H1 (cell line): Measurements from ENCODE around the gene EXD3. TPM values are rescaled to one million over a fixed set of nuclear protein-coding genes. Genes with fewer than 3 reads are reported as not detected.

ENCODE experiments used
- CTCF ChIA-PET: fragments of 300-600 bp; sonication (Branson Sonifier 250); formaldehyde crosslinking; loops from one replicate; lab custom pipeline; 2021; ENCODE audit not compliant: partially characterized antibody; lab: Charles Lee
- POLR2A ChIA-PET: fragments of 300-600 bp; sonication (Branson Sonifier 250); formaldehyde crosslinking; loops from one replicate; lab custom pipeline; 2021; ENCODE audit warnings: inconsistent platforms; ENCODE audit not compliant: partially characterized antibody; lab: Charles Lee
- DNase-seq, 2 experiments: peaks; one replicate each; pipeline versions ENCODE4 v3.0.0 to v3.0.0-alpha.2; 2010 to 2022; ENCODE audit warnings: low spot score in 2 of 2, low read depth in 1 of 2, mixed read lengths in 1 of 2
- FAIRE-seq: peaks from 2 replicates; lab custom pipeline; 2011; peaks lifted over from hg19 to GRCh38; lab: Jason Lieb, UNC
- H2AFZ ChIP-seq: 2 replicates; pipeline ENCODE4 v1.8.1; 2012; ENCODE audit warnings: low read length, inconsistent platforms
- H2AK5ac ChIP-seq: 2 replicates; pipeline ENCODE4 v1.6.1; 2013; ENCODE audit warnings: low read depth, low read length
- H2BK120ac ChIP-seq: replicated peaks from 2 replicates; pipeline ENCODE3; 2013; ENCODE audit warnings: low read depth, low read length, inconsistent platforms
- H2BK12ac ChIP-seq: 2 replicates; pipeline ENCODE4 v1.6.1; 2013; ENCODE audit warnings: low read depth, low read length
- H2BK15ac ChIP-seq: 2 replicates; pipeline ENCODE4 v1.6.1; 2013; ENCODE audit warnings: low read length
- H2BK20ac ChIP-seq: 2 replicates; pipeline ENCODE4 v1.6.1; 2013; ENCODE audit warnings: low read length
- H2BK5ac ChIP-seq: 2 replicates; pipeline ENCODE4 v1.6.1; 2013; ENCODE audit warnings: low read depth, low read length
- H3K14ac ChIP-seq: 2 replicates; pipeline ENCODE4 v1.6.1; 2013; ENCODE audit warnings: inconsistent platforms; ENCODE audit not compliant: insufficient read length
- H3K18ac ChIP-seq: 2 replicates; pipeline ENCODE4 v1.6.1; 2013; ENCODE audit warnings: low read length; ENCODE audit errors: extremely low read depth
- H3K23ac ChIP-seq: 2 replicates; pipeline ENCODE4 v1.6.1; 2013; ENCODE audit warnings: inconsistent platforms; ENCODE audit not compliant: insufficient read length
- H3K23me2 ChIP-seq: 2 replicates; pipeline ENCODE4 v1.6.1; 2013; ENCODE audit warnings: low read depth, low read length
- H3K27ac ChIP-seq: 2 replicates; pipeline ENCODE4 v1.6.1; 2011; ENCODE audit warnings: low read depth, low read length, inconsistent platforms
- H3K27me3 ChIP-seq, 4 experiments: replicated peaks in 1 of 4; 1 replicate in 1 of 4; 2 replicates in 3 of 4; pipeline versions ENCODE4 v1.6.1 to v1.8.1; 2011 to 2013; ENCODE audit warnings: low read length in 3 of 4, mild to moderate bottlenecking in 3 of 4, inconsistent platforms in 2 of 4, mixed read lengths in 2 of 4, moderate library complexity in 1 of 4; ENCODE audit not compliant: control insufficient read depth in 3 of 4, insufficient read depth in 3 of 4; ENCODE audit errors: extremely low read depth in 1 of 4
- H3K36me3 ChIP-seq, 4 experiments: 2 replicates each; pipeline versions ENCODE4 v1.6.1 to v1.8.1; 2011 to 2013; ENCODE audit warnings: mild to moderate bottlenecking in 4 of 4, low read length in 3 of 4, moderate library complexity in 2 of 4, control low read depth in 1 of 4, inconsistent platforms in 1 of 4; ENCODE audit not compliant: insufficient read depth in 4 of 4, control insufficient read depth in 2 of 4
- H3K4ac ChIP-seq: replicated peaks from 2 replicates; pipeline ENCODE3; 2013; ENCODE audit warnings: low read length, low read depth, mixed read lengths, inconsistent platforms; ENCODE audit not compliant: insufficient read length
- H3K4me1 ChIP-seq, 4 experiments: replicated peaks in 1 of 4; 1 replicate in 1 of 4; 2 replicates in 3 of 4; pipeline versions ENCODE4 v1.6.1 to v1.8.1; 2011 to 2013; ENCODE audit warnings: low read length in 3 of 4, inconsistent platforms in 2 of 4, mixed read lengths in 1 of 4; ENCODE audit not compliant: insufficient read depth in 4 of 4, control insufficient read depth in 3 of 4
- H3K4me2 ChIP-seq, 2 experiments: 2 replicates each; pipeline versions ENCODE4 v1.6.1 to v1.8.1; 2011 to 2013; ENCODE audit warnings: low read depth in 2 of 2, low read length in 2 of 2, control low read depth in 1 of 2, inconsistent platforms in 1 of 2, mild to moderate bottlenecking in 1 of 2; ENCODE audit not compliant: insufficient read depth in 1 of 2
- H3K4me3 ChIP-seq, 4 experiments: fragments of 200-600, 300-600 bp in 1 of 4; sonication (generic), shearing (Covaris generic), sonication (Bioruptor Twin) in 1 of 4; 2 replicates each; pipeline versions ENCODE4 v1.5.1 to v1.8.1; 2011 to 2016; ENCODE audit warnings: low read length in 4 of 4, low read depth in 3 of 4, control low read depth in 2 of 4, inconsistent platforms in 2 of 4, mild to moderate bottlenecking in 2 of 4, mixed read lengths in 1 of 4, moderate library complexity in 1 of 4; ENCODE audit not compliant: insufficient read depth in 2 of 4; ENCODE audit errors: extremely low read depth in 1 of 4
- H3K56ac ChIP-seq: replicated peaks from 2 replicates; pipeline ENCODE3; 2013; ENCODE audit warnings: low read depth, mild to moderate bottlenecking, mixed read lengths, low read length, inconsistent platforms; ENCODE audit not compliant: insufficient read length
- H3K79me1 ChIP-seq: 2 replicates; pipeline ENCODE4 v1.6.1; 2013; ENCODE audit warnings: low read depth, low read length, control low read depth
- H3K79me2 ChIP-seq, 2 experiments: 2 replicates each; pipeline versions ENCODE4 v1.6.1 to v1.8.1; 2012 to 2013; ENCODE audit warnings: low read length in 2 of 2, mild to moderate bottlenecking in 2 of 2, inconsistent platforms in 1 of 2; ENCODE audit not compliant: insufficient read depth in 2 of 2, control insufficient read depth in 1 of 2
- H3K9ac ChIP-seq, 4 experiments: replicated peaks in 1 of 4; 1 replicate in 1 of 4; 2 replicates in 3 of 4; pipeline versions ENCODE4 v1.6.1 to v1.8.1; 2011 to 2013; ENCODE audit warnings: low read depth in 3 of 4, low read length in 3 of 4, control low read depth in 2 of 4, mild to moderate bottlenecking in 2 of 4, moderate library complexity in 2 of 4, inconsistent platforms in 1 of 4; ENCODE audit errors: extremely low read depth in 1 of 4
- H3K9me3 ChIP-seq, 2 experiments: 2 replicates each; pipeline versions ENCODE4 v1.6.1 to v1.8.1; 2012 to 2013; ENCODE audit warnings: mild to moderate bottlenecking in 2 of 2, moderate library complexity in 2 of 2, control low read depth in 1 of 2, inconsistent platforms in 1 of 2, low read depth in 1 of 2, low read length in 1 of 2, mixed read lengths in 1 of 2; ENCODE audit not compliant: insufficient read depth in 2 of 2
- H4K20me1 ChIP-seq, 2 experiments: replicated peaks in 1 of 2; 2 replicates each; pipeline versions ENCODE3 to v1.8.1; 2011 to 2013; ENCODE audit warnings: inconsistent platforms in 2 of 2, low read length in 2 of 2, mild to moderate bottlenecking in 1 of 2; ENCODE audit not compliant: insufficient read depth in 2 of 2, control insufficient read depth in 1 of 2
- H4K5ac ChIP-seq: 2 replicates; pipeline ENCODE4 v1.6.1; 2013; ENCODE audit warnings: low read length, low read depth, mixed read lengths, inconsistent platforms; ENCODE audit not compliant: insufficient read length
- H4K8ac ChIP-seq: 2 replicates; pipeline ENCODE4 v1.8.0; 2013; ENCODE audit warnings: mild to moderate bottlenecking, moderate library complexity, low read length, inconsistent platforms; ENCODE audit not compliant: insufficient read depth; ENCODE audit errors: extremely low read depth
- H4K91ac ChIP-seq: replicated peaks from 2 replicates; pipeline ENCODE3; 2013; ENCODE audit warnings: low read length, mixed read lengths, inconsistent platforms; ENCODE audit not compliant: insufficient read length
- CHD2 ChIP-seq: IDR thresholded peaks from 2 replicates; pipeline ENCODE4 v1.6.1; 2012; ENCODE audit warnings: low read length, improper control_type of control experiment
- FOSL1 ChIP-seq: IDR thresholded peaks from 2 replicates; pipeline ENCODE4 v1.6.1; 2011; ENCODE audit warnings: mild to moderate bottlenecking, low read depth, low read length, moderate library complexity; ENCODE audit not compliant: insufficient read depth
- GTF2F1 ChIP-seq: IDR thresholded peaks from 2 replicates; pipeline ENCODE4 v1.6.1; 2012; ENCODE audit warnings: low read depth, low read length, improper control_type of control experiment, borderline replicate concordance
- HDAC2 ChIP-seq, 2 experiments: fragments of 300-600 bp in 1 of 2; sonication (generic) in 1 of 2; IDR thresholded peaks; 2 replicates each; pipeline ENCODE4 v1.6.1; 2011 to 2012; ENCODE audit warnings: low read depth in 2 of 2, low read length in 2 of 2, mild to moderate bottlenecking in 2 of 2, moderate library complexity in 2 of 2, borderline replicate concordance in 1 of 2, inconsistent platforms in 1 of 2
- KDM1A ChIP-seq: fragments of 200-600, 300-600 bp; sonication (generic); IDR thresholded peaks from 2 replicates; pipeline ENCODE4 v1.7.1; 2016; ENCODE audit warnings: mild to moderate bottlenecking, low read length, borderline replicate concordance
- NRF1 ChIP-seq: IDR thresholded peaks from 2 replicates; pipeline ENCODE4 v1.6.1; 2011; ENCODE audit warnings: mild to moderate bottlenecking, low read depth, low read length, improper control_type of control experiment
- POU5F1 ChIP-seq: IDR thresholded peaks from 2 replicates; pipeline ENCODE4 v1.6.1; 2011; ENCODE audit warnings: low read depth, mild to moderate bottlenecking, low read length, moderate library complexity
- SIN3A ChIP-seq, 2 experiments: IDR thresholded peaks in 1 of 2; conservative IDR thresholded peaks in 1 of 2; 2 replicates each; pipeline ENCODE4 v1.6.1; 2011 to 2012; ENCODE audit warnings: low read length in 2 of 2, improper control_type of control experiment in 1 of 2, low read depth in 1 of 2, mild to moderate bottlenecking in 1 of 2
- WGBS, 2 experiments: shearing (Covaris generic) in 1 of 2; methylation state at CpG; one replicate each; pipeline versions ENCODE4 v1.1.6 to v1.1.7; 2013 to 2015; ENCODE audit warnings: low lambda C conversion rate in 2 of 2, mixed read lengths in 2 of 2, inconsistent platforms in 1 of 2, low coverage in 1 of 2, missing lambda C conversion rate in 1 of 2; ENCODE audit not compliant: insufficient replicate concordance in 2 of 2, insufficient coverage in 1 of 2, insufficient read length in 1 of 2; ENCODE audit errors: extremely low coverage in 1 of 2, missing lambda C conversion rate in 1 of 2; 5-methylcytosine and 5-hydroxymethylcytosine counted together
- polyA plus RNA-seq, 7 experiments: library from polyadenylated mRNA; depleted of rRNA in 3 of 7; stranded (reverse) in 5 of 7; unstranded in 2 of 7; fragments of >200 nt in 5 of 7; fragments of 200-250 nt in 2 of 7; gene quantifications; 1 replicate in 5 of 7; 2 replicates in 1 of 7; 4 replicates in 1 of 7; pipeline versions ENCODE4 v1.2.1 to v1.2.3, GENCODE V29; 2011 to 2013; ENCODE audit warnings: missing spikeins in 2 of 7, mixed read lengths in 2 of 7
- total RNA-seq: library from RNA; stranded (reverse); fragmentation: NEBNext Ultra II Directional; extraction: Animal tissue kit (Norgen Biotek cat#: 25700); gene quantifications from 2 replicates; pipeline ENCODE4 v1.2.1, GENCODE V29; 2021
- TF ChIP-seq, protein P1 (sequence below): IDR thresholded peaks from 2 replicates; pipeline ENCODE4 v1.6.1; 2012; ENCODE audit warnings: inconsistent platforms

Gene EXD3
- total and polyA plus RNA-seq, 2 of the 8 experiments (the other 6 are each of a cell fraction or from before 2014, with no cell fraction given), result 7.2 to 9.4 TPM

DNA sequence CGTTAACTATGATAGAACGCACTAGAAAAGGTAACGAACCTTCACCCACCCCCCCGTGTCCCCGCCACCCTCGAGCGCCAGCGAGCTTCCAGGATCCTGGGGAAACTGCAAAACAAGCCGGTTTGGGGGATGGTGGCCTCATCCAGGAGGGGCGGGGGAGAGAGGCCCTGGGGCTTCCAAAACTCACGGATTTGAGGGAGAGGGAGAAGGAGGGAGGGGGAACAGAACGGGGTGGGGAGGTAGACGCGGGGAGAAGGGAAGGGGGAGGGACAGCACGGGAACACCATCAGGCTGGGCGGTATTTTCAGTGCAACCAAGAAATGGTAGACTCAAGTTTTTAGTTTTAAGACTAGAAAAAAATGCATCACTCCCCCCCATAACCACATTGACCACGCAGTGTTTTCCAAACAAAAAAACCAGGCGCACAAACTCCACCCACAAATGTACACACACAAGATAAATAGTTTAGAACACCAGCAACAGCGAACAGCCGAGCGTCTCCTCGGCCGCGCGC, 122.3 kb downstream of the EXD3 start:
- peak overlapping the region; percentile 87 to 98 for H3K4me2 ChIP-seq
- no peaks in the 10 kb centered on the region for H3K36me3 ChIP-seq
- peaks cover 13% of the 10 kb centered on the region for H3K23me2 ChIP-seq
- no peak overlapping the region for H2BK12ac ChIP-seq
- H3K27ac ChIP-seq, result 0 out of 2 replicates have a peak overlapping the region, but pooled peaks have one; percentile 33
- H2BK15ac ChIP-seq, result no peak overlapping the region
- DNase-seq (peak in 1 of 2 experiments; percentile 58), FAIRE-seq (no peak)
- no peak overlapping the region for H4K5ac ChIP-seq
- POLR2A ChIA-PET, result interaction anchor here (0.6 to 10.0 kb wide), 11 partner anchors 14 to 162 kb away, joined by 3 to 129 read pairs (median 5); partner anchors contain the start of gene TOR4A
- H4K20me1 ChIP-seq, result peaks cover 3 to 11% of the 10 kb centered on the region in 2 experiments
- no peak overlapping the region for H3K56ac ChIP-seq
- peak overlapping the region; percentile 83 to 97 (median 84) for H3K4me3 ChIP-seq
- peak overlapping the region; percentile 71 for H3K18ac ChIP-seq
- 0% methylated on average over 19 of the region's 25 CpGs; no CpG with 5 or more reads in 1 of the 2 experiments for WGBS, 2 experiments
- H2AFZ ChIP-seq, result no peak overlapping the region
- peaks cover 3% of the 10 kb centered on the region for H3K79me1 ChIP-seq
- H3K79me2 ChIP-seq, result peaks cover 0 to 3% of the 10 kb centered on the region in 2 experiments; a peak in 1 of 4 replicates
- H3K9me3 ChIP-seq, result no peaks in the 10 kb centered on the region
- CTCF ChIA-PET, result interaction anchor here (1.4 to 4.7 kb wide), 4 partner anchors 14 to 108 kb away, joined by 4 to 55 read pairs (median 5); no protein-coding TSS in a partner anchor
- H3K4me1 ChIP-seq, result peaks cover 3 to 54% (median 47%) of the 10 kb centered on the region in 4 experiments
- no peak overlapping the region for H2BK20ac ChIP-seq
- H2AK5ac ChIP-seq, result no peak overlapping the region
- H4K8ac ChIP-seq, result peak overlapping the region; percentile 31; the same call in 1 of the 2 replicates
- H3K23ac ChIP-seq, result no peak overlapping the region
- H3K4ac ChIP-seq, result no peak overlapping the region
- peak overlapping the region; percentile 45 for H2BK120ac ChIP-seq
- no peak overlapping the region for H3K14ac ChIP-seq
- no peak overlapping the region for H4K91ac ChIP-seq
- H3K27me3 ChIP-seq, result peaks cover 0 to 28% (median 12%) of the 10 kb centered on the region in 4 experiments; a peak in 5 of 7 replicates
- no peak overlapping the region for H2BK5ac ChIP-seq
- TF ChIP-seq HDAC2 (IDR thresholded peaks at IDR 0.05; ENCODE audit: borderline replicate concordance in 1 of 2, low read depth in 2 of 2, low read length in 2 of 2), result 0 out of 4 replicates have a peak, but pooled peaks of 1 of the 2 experiments have one; percentile 44
- TF ChIP-seq KDM1A, result peak; percentile 59; the same call in 1 of the 2 replicates
- TF ChIP-seq, protein P1, sequence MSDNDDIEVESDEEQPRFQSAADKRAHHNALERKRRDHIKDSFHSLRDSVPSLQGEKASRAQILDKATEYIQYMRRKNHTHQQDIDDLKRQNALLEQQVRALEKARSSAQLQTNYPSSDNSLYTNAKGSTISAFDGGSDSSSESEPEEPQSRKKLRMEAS, result no peak
- TF ChIP-seq NRF1, result no peak
- no peak for TF ChIP-seq CHD2
- peak in 1 of 2 experiments; percentile 23; a peak in 1 of 4 replicates for TF ChIP-seq SIN3A (conservative IDR thresholded peaks at IDR 0.05 in 1 of 2, IDR thresholded peaks at IDR 0.05 in 1 of 2; ENCODE audit: low read depth in 1 of 2, low read length in 2 of 2)
- no peak for TF ChIP-seq POU5F1
- TF ChIP-seq FOSL1, result no peak
- TF ChIP-seq GTF2F1, result no peak
- H3K9ac ChIP-seq, result peak overlapping the region in 3 of 4 experiments; percentile 60 to 68 (median 61); a peak in 4 of 7 replicates
